ENCODE results near the gene TRPC1.
A peak's percentile ranks its signal among the peaks of the same experiment; 100 is the strongest.

TRPC1 gene

DNA sequence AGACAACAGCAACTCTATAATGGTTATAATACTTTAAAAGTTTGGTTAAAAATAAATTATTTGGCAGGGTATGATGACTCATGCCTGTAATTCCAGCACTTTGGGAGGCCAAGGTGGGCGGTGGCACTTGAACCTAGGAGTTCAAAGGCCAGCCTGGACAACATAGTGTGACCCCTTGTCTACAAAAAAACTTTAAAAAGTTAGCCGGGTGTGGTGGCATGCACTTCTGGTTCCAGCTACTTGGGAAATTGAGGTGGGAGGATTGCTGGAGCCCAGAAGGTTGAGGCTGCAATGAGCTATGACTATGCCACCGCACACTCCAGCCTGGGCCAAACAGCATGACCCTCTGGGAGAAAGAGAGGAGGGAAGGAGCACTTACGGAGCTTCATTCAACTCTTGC is 7.7 kb upstream of the TRPC1 start:
- Histone ChIP-seq H3K9ac (ENCODE audit: low read length) (no peak overlapping the region), H3K4me3 (ENCODE audit: low read length) (no peak overlapping the region), H2AFZ (ENCODE audit: low read depth, low read length) (no peak overlapping the region), H4K20me1 (ENCODE audit: insufficient read depth, low read length) (no peaks in the 10 kb centered on the region), H3K27ac (ENCODE audit: low read length) (no peak overlapping the region), H3K4me1 (ENCODE audit: low read length) (no peaks in the 10 kb centered on the region), H3K79me2 (ENCODE audit: low read length) (no peaks in the 10 kb centered on the region), H3K36me3 (replicated peaks; ENCODE audit: low read depth, low read length) (no peaks in the 10 kb centered on the region), H3K27me3 (ENCODE audit: low read depth, low read length) (no peaks in the 10 kb centered on the region), H3K9me3 (ENCODE audit: insufficient read depth, low read length) (no peaks in the 10 kb centered on the region), H3K4me2 (ENCODE audit: low read length) (no peak overlapping the region)
- TF ChIP-seq, protein P1, sequence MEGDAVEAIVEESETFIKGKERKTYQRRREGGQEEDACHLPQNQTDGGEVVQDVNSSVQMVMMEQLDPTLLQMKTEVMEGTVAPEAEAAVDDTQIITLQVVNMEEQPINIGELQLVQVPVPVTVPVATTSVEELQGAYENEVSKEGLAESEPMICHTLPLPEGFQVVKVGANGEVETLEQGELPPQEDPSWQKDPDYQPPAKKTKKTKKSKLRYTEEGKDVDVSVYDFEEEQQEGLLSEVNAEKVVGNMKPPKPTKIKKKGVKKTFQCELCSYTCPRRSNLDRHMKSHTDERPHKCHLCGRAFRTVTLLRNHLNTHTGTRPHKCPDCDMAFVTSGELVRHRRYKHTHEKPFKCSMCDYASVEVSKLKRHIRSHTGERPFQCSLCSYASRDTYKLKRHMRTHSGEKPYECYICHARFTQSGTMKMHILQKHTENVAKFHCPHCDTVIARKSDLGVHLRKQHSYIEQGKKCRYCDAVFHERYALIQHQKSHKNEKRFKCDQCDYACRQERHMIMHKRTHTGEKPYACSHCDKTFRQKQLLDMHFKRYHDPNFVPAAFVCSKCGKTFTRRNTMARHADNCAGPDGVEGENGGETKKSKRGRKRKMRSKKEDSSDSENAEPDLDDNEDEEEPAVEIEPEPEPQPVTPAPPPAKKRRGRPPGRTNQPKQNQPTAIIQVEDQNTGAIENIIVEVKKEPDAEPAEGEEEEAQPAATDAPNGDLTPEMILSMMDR (IDR thresholded peaks at IDR 0.05; ENCODE audit: low read depth, low read length) = no peak
- no peak for TF ChIP-seq EZH2phosphoT487 (IDR thresholded peaks at IDR 0.05; ENCODE audit: low read depth)

DNA sequence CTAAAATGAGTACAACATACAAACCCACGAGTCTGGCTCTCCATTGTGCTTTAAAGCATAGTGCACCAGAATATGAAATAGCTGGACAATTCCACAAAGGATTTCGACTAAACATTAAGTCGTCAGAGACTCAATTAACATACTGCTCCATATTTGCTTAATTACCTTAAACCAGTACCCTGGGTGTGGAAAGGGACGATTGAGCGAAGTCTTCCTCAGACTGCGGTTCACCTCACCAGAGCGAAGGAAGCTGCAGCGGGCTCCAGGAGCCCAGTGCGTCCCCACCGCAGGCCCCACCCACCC is 218 bp upstream of the TRPC1 start:
- Histone ChIP-seq H3K9ac (ENCODE audit: low read length) (peak overlapping the region; percentile 57), H2AFZ (ENCODE audit: low read depth, low read length) (peak overlapping the region; percentile 99), H3K36me3 (replicated peaks; ENCODE audit: low read depth, low read length) (no peaks in the 10 kb centered on the region), H3K4me3 (ENCODE audit: low read length) (peak overlapping the region; percentile 97), H3K4me2 (ENCODE audit: low read length) (peak overlapping the region; percentile 94), H3K27ac (ENCODE audit: low read length) (no peak overlapping the region), H3K79me2 (ENCODE audit: low read length) (peaks cover 5% of the 10 kb centered on the region; the same call in 1 of the 2 replicates), H3K4me1 (ENCODE audit: low read length) (peaks cover 7% of the 10 kb centered on the region), H4K20me1 (ENCODE audit: insufficient read depth, low read length) (no peaks in the 10 kb centered on the region), H3K9me3 (ENCODE audit: insufficient read depth, low read length) (no peaks in the 10 kb centered on the region), H3K27me3 (ENCODE audit: low read depth, low read length) (no peaks in the 10 kb centered on the region)
- TF ChIP-seq EZH2phosphoT487 (IDR thresholded peaks at IDR 0.05; ENCODE audit: low read depth) = no peak

DNA sequence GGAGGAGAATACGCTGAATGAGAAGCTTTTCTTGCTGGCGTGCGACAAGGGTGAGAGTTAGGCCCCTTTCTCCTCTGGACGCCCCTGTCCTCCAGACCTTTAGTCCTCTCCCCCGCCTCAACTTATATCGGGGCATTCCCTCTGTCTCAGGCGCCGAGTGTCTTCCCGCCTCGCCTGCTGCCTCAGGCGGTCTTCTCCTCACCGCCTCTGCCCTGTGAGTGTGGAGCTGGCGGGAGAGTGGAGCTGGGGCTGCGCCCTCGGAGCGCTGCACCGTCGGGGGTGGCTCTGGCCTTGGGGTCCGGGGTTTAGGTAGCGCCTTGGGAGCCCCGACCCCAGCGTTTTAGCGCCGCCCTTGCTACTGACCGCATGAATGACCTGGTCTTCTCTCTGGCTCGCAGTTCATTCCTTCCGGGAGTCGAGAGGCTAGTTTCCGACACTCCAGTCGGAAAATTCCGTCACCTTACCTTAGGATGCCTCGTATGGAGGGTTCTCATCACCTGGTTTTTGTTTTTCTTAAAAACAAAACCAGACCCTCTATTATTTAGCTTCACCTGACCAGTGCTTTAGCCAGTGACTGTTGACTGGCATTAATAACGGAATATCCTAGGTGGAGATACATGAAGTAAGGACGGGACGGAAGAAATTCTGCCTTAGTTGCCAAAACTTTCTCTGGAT is 985 bp downstream of the TRPC1 start:
- peak overlapping the region; percentile 71 for H3K9ac ChIP-seq (ENCODE audit: low read length)
- no peaks in the 10 kb centered on the region for H3K27me3 ChIP-seq (ENCODE audit: low read depth, low read length)
- H3K79me2 ChIP-seq (ENCODE audit: low read length) = peaks cover 5% of the 10 kb centered on the region; the same call in 1 of the 2 replicates
- H3K9me3 ChIP-seq (ENCODE audit: insufficient read depth, low read length) = no peaks in the 10 kb centered on the region
- no peaks in the 10 kb centered on the region for H3K36me3 ChIP-seq (replicated peaks; ENCODE audit: low read depth, low read length)
- H3K4me2 ChIP-seq (ENCODE audit: low read length) = peak overlapping the region; percentile 93
- H2AFZ ChIP-seq (ENCODE audit: low read depth, low read length) = peak overlapping the region; percentile 68
- H3K27ac ChIP-seq (ENCODE audit: low read length) = no peak overlapping the region
- TF ChIP-seq EZH2phosphoT487 (IDR thresholded peaks at IDR 0.05; ENCODE audit: low read depth) = no peak
- TF ChIP-seq, protein P1 (IDR thresholded peaks at IDR 0.05; ENCODE audit: low read depth, low read length) = no peak; the same call in 1 of the 2 replicates
- no peaks in the 10 kb centered on the region for H4K20me1 ChIP-seq (ENCODE audit: insufficient read depth, low read length)
- H3K4me1 ChIP-seq (ENCODE audit: low read length) = peaks cover 7% of the 10 kb centered on the region
- peak overlapping the region; percentile 97 for H3K4me3 ChIP-seq (ENCODE audit: low read length)

DNA sequence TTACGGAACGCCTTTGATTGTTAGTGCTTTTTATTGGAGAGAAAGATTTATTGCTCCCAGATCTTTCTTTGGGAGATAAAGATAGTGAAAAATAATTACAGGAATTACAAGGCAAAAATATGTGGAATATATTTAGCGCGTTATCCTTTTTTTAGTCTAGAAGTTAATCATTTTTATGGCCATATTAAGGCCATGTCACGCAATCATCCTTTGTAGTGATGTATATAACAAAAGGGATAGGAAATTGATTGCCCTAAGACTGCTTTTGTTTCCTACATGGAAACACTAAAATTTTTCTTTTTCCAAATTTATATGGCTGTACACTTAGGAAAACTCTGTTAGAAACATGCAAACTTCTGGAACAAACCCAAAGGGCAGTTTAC is 1.5 kb downstream of the TRPC1 start:
- Histone ChIP-seq H3K79me2 (ENCODE audit: low read length) (peaks cover 5% of the 10 kb centered on the region; the same call in 1 of the 2 replicates), H3K36me3 (replicated peaks; ENCODE audit: low read depth, low read length) (no peaks in the 10 kb centered on the region), H3K27ac (ENCODE audit: low read length) (no peak overlapping the region), H3K4me2 (ENCODE audit: low read length) (peak overlapping the region; percentile 93), H4K20me1 (ENCODE audit: insufficient read depth, low read length) (no peaks in the 10 kb centered on the region), H3K27me3 (ENCODE audit: low read depth, low read length) (no peaks in the 10 kb centered on the region), H2AFZ (ENCODE audit: low read depth, low read length) (no peak overlapping the region), H3K9me3 (ENCODE audit: insufficient read depth, low read length) (no peaks in the 10 kb centered on the region), H3K4me1 (ENCODE audit: low read length) (peaks cover 7% of the 10 kb centered on the region), H3K4me3 (ENCODE audit: low read length) (peak overlapping the region; percentile 97), H3K9ac (ENCODE audit: low read length) (peak overlapping the region; percentile 71)
- TF ChIP-seq EZH2phosphoT487 (IDR thresholded peaks at IDR 0.05; ENCODE audit: low read depth) = no peak
- TF ChIP-seq, protein P1 (IDR thresholded peaks at IDR 0.05; ENCODE audit: low read depth, low read length) = no peak
